Liver (tissue), 9 donors: ENCODE results near the gene LY6G6F. TPM values are rescaled to one million over a fixed set of nuclear protein-coding genes. Genes with fewer than 3 reads are reported as not detected.

Experiments
- DNase-seq: peaks from one replicate; pipeline ENCODE4 v3.0.0-alpha.2; 2017; ENCODE audit warnings: low spot score
- H3K27ac ChIP-seq, 2 donors: one replicate each; pipeline ENCODE4 v1.7.0; 2013; ENCODE audit warnings: inconsistent platforms in 2 of 2, low read length in 2 of 2, control low read depth in 1 of 2, low read depth in 1 of 2, mild to moderate bottlenecking in 1 of 2
- H3K27me3 ChIP-seq, 4 donors: one replicate each; pipeline versions ENCODE4 v1.6.1 to v1.7.0; 2013; ENCODE audit warnings: low read length in 3 of 4, inconsistent platforms in 1 of 4, mild to moderate bottlenecking in 1 of 4, moderate library complexity in 1 of 4; ENCODE audit not compliant: control insufficient read depth in 4 of 4, insufficient read depth in 4 of 4
- H3K36me3 ChIP-seq, 4 donors: one replicate each; pipeline versions ENCODE4 v1.6.1 to v1.7.0; 2013; ENCODE audit warnings: low read length in 3 of 4, mild to moderate bottlenecking in 3 of 4, low read depth in 1 of 4, moderate library complexity in 1 of 4; ENCODE audit not compliant: control insufficient read depth in 4 of 4, insufficient read depth in 3 of 4
- H3K4me1 ChIP-seq, 4 donors: one replicate each; pipeline versions ENCODE4 v1.6.1 to v1.7.0; 2013; ENCODE audit warnings: low read length in 3 of 4, mild to moderate bottlenecking in 3 of 4, moderate library complexity in 1 of 4; ENCODE audit not compliant: control insufficient read depth in 4 of 4, insufficient read depth in 4 of 4
- H3K4me3 ChIP-seq, 3 donors: one replicate each; pipeline versions ENCODE4 v1.6.1 to v1.7.0; 2013; ENCODE audit warnings: low read length in 3 of 3, control low read depth in 1 of 3, low read depth in 1 of 3, mild to moderate bottlenecking in 1 of 3
- H3K9ac ChIP-seq, 2 donors: one replicate each; pipeline ENCODE4 v1.7.0; 2013; ENCODE audit warnings: low read length in 2 of 2, mild to moderate bottlenecking in 2 of 2, moderate library complexity in 2 of 2, control low read depth in 1 of 2, low read depth in 1 of 2
- H3K9me3 ChIP-seq, 4 donors: one replicate each; pipeline versions ENCODE4 v1.6.1 to v1.7.0; 2013; ENCODE audit warnings: low read length in 3 of 4; ENCODE audit not compliant: control insufficient read depth in 4 of 4
- EGR1 ChIP-seq, 2 donors: IDR thresholded peaks; 2 replicates each; pipeline ENCODE4 v1.6.1; 2016 to 2018; ENCODE audit warnings: antibody characterized with exemption in 2 of 2, low read depth in 2 of 2
- FOXA2 ChIP-seq: IDR thresholded peaks from 2 replicates; pipeline ENCODE4 v1.6.1; 2016; ENCODE audit warnings: antibody characterized with exemption
- GABPA ChIP-seq, 2 donors: IDR thresholded peaks in 1 of 2; conservative IDR thresholded peaks in 1 of 2; 2 replicates each; pipeline ENCODE4 v1.6.1; 2016; ENCODE audit warnings: antibody characterized with exemption in 2 of 2, mild to moderate bottlenecking in 1 of 2, moderate library complexity in 1 of 2
- HNF4A ChIP-seq, 2 donors: conservative IDR thresholded peaks; 2 replicates each; pipeline ENCODE4 v1.6.1; 2016; ENCODE audit warnings: antibody characterized with exemption in 2 of 2, mild to moderate bottlenecking in 2 of 2
- HNF4G ChIP-seq: IDR thresholded peaks from 2 replicates; pipeline ENCODE4 v1.6.1; 2016; ENCODE audit warnings: antibody characterized with exemption
- NR2F2 ChIP-seq: IDR thresholded peaks from 2 replicates; pipeline ENCODE4 v1.6.1; 2016; ENCODE audit warnings: antibody characterized with exemption
- RAD21 ChIP-seq, 2 donors: IDR thresholded peaks; 2 replicates each; pipeline ENCODE4 v1.6.1; 2016; ENCODE audit warnings: antibody characterized with exemption in 2 of 2, mild to moderate bottlenecking in 2 of 2
- SP1 ChIP-seq: IDR thresholded peaks from 2 replicates; pipeline ENCODE4 v1.6.1; 2018; ENCODE audit warnings: antibody characterized with exemption, mild to moderate bottlenecking
- TAF1 ChIP-seq: conservative IDR thresholded peaks from 2 replicates; pipeline ENCODE4 v1.6.1; 2016; ENCODE audit warnings: antibody characterized with exemption, mild to moderate bottlenecking
- YY1 ChIP-seq: IDR thresholded peaks from 2 replicates; pipeline ENCODE4 v1.6.1; 2016; ENCODE audit warnings: antibody characterized with exemption, mild to moderate bottlenecking
- WGBS: extraction: QIAGEN DNeasy Blood & Tissue Kit; methylation state at CpG from one replicate; pipeline ENCODE4 v1.1.7; 2013; 5-methylcytosine and 5-hydroxymethylcytosine counted together
- polyA plus RNA-seq, 2 donors: library from polyadenylated mRNA; stranded (reverse) in 1 of 2; unstranded in 1 of 2; fragments of 200-250 nt in 1 of 2; fragments of >200 nt in 1 of 2; fragmentation: Nextera tagmentation in 1 of 2; extraction: Ambion mirVana in 1 of 2; gene quantifications; one replicate each; pipeline versions ENCODE4 v1.2.1 to v1.2.3, GENCODE V29; 2013 to 2015
- total RNA-seq, 2 donors: library from RNA; depleted of rRNA; stranded (reverse); fragments of >200 nt; gene quantifications; one replicate each; pipeline ENCODE4 v1.2.3, GENCODE V29; 2014
- TF ChIP-seq, protein P1 (sequence below): IDR thresholded peaks from 2 replicates; pipeline ENCODE4 v1.6.1; 2016; ENCODE audit warnings: antibody characterized with exemption
- TF ChIP-seq, protein P2 (sequence below): IDR thresholded peaks from 2 replicates; pipeline ENCODE4 v1.6.1; 2016; ENCODE audit warnings: antibody characterized with exemption
- TF ChIP-seq, protein P3 (sequence below): IDR thresholded peaks from 2 replicates; pipeline ENCODE4 v1.6.1; 2016; ENCODE audit warnings: antibody characterized with exemption
- TF ChIP-seq, protein P4 (sequence below): fragments of 150-350 bp; IDR thresholded peaks from 2 replicates; pipeline ENCODE4 v1.5.1; 2017; ENCODE audit warnings: improper control_type of control experiment, low read depth, low read length; ENCODE audit not compliant: missing input control
- donor health status: healthy.
- donor health status: healthy.
- donor health status: healthy.
- donor health status: healthy.
- donor health status: healthy.

The LY6G6F gene
- total and polyA plus RNA-seq, 4 donors, result 0.08 to 3.2 TPM; not detected in 2

DNA sequence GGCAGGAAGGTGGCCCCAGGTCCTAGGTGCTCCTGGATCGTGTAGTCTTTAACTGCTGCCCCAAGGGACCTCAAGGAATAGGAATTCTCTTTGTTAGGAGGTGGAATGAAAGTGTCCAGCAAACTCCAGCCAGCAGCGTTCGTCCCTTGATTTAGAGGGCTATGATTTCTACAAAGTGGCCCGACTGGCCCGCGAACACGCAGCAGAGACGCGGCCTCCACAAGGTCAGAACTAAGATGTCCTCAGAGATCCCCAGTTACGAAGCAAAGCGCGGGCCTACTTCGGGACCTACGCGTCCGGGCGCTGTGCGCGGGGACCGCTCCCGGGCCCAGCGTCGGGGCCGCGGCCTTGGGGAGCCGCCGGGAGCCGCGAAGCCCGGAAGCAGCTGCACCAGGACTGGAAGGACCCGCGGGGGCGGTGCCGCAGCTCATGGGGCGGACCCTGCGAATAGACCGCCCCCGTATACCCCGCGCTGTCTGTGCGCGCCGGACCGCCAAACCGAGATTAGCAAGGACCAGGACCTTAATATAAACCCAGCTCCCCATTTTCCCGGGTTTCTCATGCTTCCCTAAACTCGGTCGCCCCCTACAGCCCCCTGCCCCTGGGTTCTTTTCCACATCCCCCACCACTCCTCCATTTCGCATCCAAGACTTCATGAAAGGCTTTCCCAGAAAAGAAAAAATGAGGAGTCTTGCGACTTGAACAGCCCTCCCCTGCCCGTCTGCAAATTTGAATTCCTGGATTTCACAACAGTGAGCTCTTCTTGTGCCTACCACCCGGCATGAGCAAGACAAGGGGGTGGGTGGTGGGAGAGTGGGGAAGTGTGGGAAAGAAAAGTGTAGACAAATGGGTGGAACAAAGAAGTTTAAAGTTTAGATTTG, 46.0 kb upstream of the LY6G6F start, which contains the start of gene C6orf47 (continued):
- TF ChIP-seq HNF4A (conservative IDR thresholded peaks at IDR 0.05) (no peak), SP1 (peak; percentile 19), EGR1 (IDR thresholded peaks at IDR 0.05; ENCODE audit: low read depth in 2 of 2) (peak; percentile 61 to 91), TAF1 (no peak), NR2F2 (no peak)
- TF ChIP-seq, protein P1, sequence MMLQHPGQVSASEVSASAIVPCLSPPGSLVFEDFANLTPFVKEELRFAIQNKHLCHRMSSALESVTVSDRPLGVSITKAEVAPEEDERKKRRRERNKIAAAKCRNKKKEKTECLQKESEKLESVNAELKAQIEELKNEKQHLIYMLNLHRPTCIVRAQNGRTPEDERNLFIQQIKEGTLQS, result no peak
- TF ChIP-seq, protein P2, sequence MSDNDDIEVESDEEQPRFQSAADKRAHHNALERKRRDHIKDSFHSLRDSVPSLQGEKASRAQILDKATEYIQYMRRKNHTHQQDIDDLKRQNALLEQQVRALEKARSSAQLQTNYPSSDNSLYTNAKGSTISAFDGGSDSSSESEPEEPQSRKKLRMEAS, result no peak

DNA sequence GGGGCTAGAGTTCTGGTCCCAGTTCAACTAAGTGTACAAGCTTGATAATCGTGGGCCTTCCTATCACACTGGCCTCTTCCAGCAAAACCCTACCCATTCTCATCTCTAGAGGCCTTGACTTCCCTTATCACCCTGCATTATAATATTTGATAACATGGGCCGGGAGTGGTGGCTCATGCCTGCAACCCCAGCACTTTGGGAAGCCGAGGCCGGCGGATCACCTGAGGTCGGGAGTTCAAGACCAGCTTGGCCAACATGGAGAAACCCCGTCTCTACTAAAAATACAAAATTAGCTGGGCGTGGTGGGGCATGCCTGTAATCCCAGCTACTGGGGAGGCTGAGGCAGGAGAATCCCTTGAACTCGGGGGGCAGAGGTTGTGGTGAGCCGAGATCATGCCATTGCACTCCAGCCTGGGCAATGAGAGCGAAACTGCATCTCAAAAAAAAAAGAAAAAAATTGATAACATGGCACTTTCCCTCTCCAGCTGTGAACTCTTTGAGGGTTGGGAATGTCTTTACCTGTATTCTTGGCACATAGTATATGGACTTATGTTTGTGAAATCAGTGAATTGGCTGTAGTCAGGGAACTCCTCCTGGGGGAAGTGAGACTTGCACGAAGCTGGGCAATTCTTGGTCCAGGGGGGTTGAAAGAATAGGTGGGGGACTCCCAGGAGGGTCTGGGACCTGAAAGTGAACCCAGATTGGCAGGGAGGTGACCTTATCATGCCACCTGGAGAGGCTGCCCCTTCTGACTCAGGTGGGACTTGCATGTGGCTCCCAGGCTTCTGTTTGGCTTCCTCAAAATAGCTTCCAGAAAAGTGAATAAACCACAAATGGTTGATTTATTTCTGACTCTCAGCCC, 45.2 kb upstream of the LY6G6F start:
- Histone ChIP-seq H3K4me1 (peaks cover 20 to 69% (median 61%) of the 10 kb centered on the region in 4 donors), H3K9me3 (no peaks in the 10 kb centered on the region), H3K36me3 (peaks cover 0 to 7% (median 6%) of the 10 kb centered on the region in 4 donors), H3K4me3 (no peak overlapping the region), H3K27ac (peak overlapping the region; percentile 81 to 90), H3K27me3 (no peaks in the 10 kb centered on the region), H3K9ac (peak overlapping the region in 1 of 2 donors; percentile 57)
- 84% methylated on average over 12 of the region's 12 CpGs for WGBS
- TF ChIP-seq RAD21 (IDR thresholded peaks at IDR 0.05), result no peak
- TF ChIP-seq HNF4A (conservative IDR thresholded peaks at IDR 0.05), result no peak
- TF ChIP-seq, protein P2, result no peak
- no peak for TF ChIP-seq SP1
- TF ChIP-seq, protein P3, sequence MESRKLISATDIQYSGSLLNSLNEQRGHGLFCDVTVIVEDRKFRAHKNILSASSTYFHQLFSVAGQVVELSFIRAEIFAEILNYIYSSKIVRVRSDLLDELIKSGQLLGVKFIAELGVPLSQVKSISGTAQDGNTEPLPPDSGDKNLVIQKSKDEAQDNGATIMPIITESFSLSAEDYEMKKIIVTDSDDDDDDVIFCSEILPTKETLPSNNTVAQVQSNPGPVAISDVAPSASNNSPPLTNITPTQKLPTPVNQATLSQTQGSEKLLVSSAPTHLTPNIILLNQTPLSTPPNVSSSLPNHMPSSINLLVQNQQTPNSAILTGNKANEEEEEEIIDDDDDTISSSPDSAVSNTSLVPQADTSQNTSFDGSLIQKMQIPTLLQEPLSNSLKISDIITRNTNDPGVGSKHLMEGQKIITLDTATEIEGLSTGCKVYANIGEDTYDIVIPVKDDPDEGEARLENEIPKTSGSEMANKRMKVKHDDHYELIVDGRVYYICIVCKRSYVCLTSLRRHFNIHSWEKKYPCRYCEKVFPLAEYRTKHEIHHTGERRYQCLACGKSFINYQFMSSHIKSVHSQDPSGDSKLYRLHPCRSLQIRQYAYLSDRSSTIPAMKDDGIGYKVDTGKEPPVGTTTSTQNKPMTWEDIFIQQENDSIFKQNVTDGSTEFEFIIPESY, result no peak
- no peak for DNase-seq

GRCh38 chr6:31662124-31662723, 44.4 kb upstream of the LY6G6F start:
- WGBS, result 90% methylated on average over 12 of the region's 12 CpGs
- DNase-seq, result no peak
- no peak overlapping the region for H3K4me3 ChIP-seq
- H3K27me3 ChIP-seq, result no peaks in the 10 kb centered on the region
- H3K27ac ChIP-seq, result no peak overlapping the region
- TF ChIP-seq SP1 (no peak), FOXA2 (no peak), GABPA (IDR thresholded peaks at IDR 0.05 in 1 of 2, conservative IDR thresholded peaks at IDR 0.05 in 1 of 2) (no peak), HNF4G (no peak), YY1 (no peak), EGR1 (IDR thresholded peaks at IDR 0.05; ENCODE audit: low read depth in 2 of 2) (no peak)
- TF ChIP-seq, protein P2, result no peak
- TF ChIP-seq, protein P4, sequence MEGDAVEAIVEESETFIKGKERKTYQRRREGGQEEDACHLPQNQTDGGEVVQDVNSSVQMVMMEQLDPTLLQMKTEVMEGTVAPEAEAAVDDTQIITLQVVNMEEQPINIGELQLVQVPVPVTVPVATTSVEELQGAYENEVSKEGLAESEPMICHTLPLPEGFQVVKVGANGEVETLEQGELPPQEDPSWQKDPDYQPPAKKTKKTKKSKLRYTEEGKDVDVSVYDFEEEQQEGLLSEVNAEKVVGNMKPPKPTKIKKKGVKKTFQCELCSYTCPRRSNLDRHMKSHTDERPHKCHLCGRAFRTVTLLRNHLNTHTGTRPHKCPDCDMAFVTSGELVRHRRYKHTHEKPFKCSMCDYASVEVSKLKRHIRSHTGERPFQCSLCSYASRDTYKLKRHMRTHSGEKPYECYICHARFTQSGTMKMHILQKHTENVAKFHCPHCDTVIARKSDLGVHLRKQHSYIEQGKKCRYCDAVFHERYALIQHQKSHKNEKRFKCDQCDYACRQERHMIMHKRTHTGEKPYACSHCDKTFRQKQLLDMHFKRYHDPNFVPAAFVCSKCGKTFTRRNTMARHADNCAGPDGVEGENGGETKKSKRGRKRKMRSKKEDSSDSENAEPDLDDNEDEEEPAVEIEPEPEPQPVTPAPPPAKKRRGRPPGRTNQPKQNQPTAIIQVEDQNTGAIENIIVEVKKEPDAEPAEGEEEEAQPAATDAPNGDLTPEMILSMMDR, result no peak
- peaks cover 20 to 70% (median 62%) of the 10 kb centered on the region in 4 donors for H3K4me1 ChIP-seq
- H3K9ac ChIP-seq, result no peak overlapping the region
- H3K36me3 ChIP-seq, result peaks cover 0 to 7% (median 6%) of the 10 kb centered on the region in 4 donors
- no peaks in the 10 kb centered on the region for H3K9me3 ChIP-seq
